H4 (cell line): ENCODE measurements around the gene TUBA3E. TPM values are rescaled to one million over a fixed set of nuclear protein-coding genes. Genes with fewer than 3 reads are reported as not detected.
"Not testable (repeated sequence)": the region's sequence is repeated elsewhere in the genome, so short reads cannot be mapped to it uniquely, and the experiment has no call there.

Source experiments
- DNase-seq: peaks from one replicate; pipeline ENCODE4 v3.0.0-alpha.2; 2015; ENCODE audit warnings: low spot score
- total RNA-seq: library from RNA; depleted of rRNA; stranded (reverse); fragments of >200 nt; shearing (Covaris generic); gene quantifications from 2 replicates; pipeline ENCODE4 v1.2.3, GENCODE V29; 2014; rRNA removed

Gene TUBA3E
- 0.10 TPM in 1 of 2 replicates, not detected in the other for total RNA-seq

DNA sequence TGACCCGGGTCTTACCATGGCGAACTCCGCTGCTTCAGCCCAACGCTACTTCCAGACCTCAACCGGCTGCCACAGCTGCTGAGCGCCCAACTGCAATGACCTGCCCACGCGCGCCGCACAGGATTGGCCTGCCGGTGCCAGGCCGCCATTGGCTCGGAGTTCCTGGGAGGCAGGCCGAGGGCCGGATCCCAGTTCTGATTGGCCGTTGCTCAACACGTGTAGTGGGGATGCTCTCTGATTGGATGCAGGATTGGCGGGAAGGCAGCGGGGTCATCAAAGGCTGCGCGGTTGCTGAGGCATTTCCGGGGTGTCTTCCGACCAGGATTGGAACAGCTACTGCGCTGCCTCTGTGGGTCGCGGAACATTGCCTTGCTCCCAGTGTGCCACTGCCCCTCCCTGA is at the start of gene TUBA3E:
TSS of gene TUBA3E (minus strand) at position 97 of the 400 bp plus-strand sequence. CDS start at position 18, 79 bp downstream.
- DNase-seq, result no peak

DNA sequence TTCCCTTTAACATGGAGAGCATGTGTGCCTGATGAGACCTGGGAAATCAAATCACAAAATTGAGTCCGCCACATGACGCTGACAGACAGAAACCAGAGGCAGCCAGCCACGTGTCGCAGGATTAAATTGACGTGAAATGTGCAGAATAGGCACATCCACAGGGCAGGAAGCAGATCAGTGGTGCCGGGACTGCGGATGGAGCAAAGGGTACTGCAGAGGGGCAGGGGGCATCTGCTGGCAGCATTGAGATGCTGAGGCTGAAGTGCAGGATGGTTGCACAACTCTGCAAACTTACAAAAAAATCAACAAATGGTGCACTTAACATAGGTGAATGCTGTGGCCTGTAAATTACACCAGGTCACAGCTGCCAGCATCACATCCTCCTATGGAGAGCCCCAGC is 48.2 kb upstream of the TUBA3E start:
- no peak for DNase-seq

DNA sequence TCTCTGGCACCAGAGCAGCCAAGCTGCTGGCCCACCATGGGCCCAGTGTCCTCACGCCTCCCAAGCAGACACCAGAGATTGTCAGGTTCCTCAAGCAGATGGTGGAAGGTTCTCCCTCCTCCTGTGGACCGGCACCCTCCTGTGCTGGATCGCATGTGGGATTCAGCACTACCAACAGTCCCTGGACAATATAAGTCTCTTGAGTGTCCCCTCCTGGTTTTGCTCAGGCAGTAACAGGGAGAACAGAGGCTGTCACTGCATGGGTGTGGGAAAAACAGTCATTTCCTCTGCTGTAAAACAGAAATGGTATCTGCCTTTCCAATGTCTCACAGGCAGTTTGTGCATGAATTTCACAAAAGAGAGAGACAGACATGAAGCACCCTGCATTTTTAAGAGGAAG is 47.7 kb upstream of the TUBA3E start:
- no peak for DNase-seq

DNA sequence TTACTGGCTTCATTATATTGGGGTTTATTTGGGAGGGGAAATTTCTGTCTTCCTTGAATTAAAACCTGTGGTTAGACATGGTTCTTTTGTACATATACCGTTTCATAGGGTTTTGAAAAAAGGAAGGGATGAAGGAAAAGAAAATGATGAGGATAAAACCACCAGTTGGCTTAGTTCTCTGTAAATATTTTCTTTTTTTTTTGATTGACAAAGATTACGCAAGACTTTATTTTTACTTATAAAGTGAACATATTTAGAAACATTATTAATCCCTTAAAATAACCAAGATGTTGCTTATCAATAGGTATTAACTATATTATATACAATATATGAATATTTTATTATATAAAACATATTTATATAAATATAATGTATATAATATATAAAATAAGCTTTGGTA is 45.1 kb upstream of the TUBA3E start:
- DNase-seq, result no peak

DNA sequence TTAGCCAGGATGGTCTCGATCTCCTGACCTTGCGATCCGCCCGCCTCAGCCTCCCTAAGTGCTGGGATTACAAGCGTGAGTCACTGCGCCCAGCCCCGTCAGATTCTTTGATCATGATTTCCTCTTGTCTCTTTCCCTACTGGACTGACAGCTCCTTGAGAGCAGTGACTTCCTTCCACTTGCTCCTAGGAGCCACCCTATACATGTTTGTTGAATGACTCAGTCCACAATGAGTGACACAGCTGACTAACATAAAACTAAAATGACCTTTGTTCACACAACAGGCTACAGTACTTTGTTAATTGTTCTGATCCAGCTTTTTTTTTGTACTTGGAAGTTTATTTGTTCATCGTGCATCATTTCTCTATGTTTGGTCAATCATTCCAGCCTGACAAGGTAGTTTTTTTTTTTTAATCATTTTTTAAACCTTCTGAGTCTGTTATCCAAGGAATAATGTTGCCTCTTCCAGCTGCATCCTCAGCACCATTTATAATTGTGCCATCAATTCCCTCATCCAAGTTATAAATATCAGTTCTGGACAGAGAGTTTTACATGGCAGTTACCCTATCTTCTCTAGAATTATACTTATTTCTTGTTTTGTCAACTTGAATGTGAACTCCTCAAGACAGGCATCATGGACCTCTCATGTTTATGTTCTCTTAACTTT is 42.9 kb upstream of the TUBA3E start:
- peak; percentile 70 for DNase-seq

DNA sequence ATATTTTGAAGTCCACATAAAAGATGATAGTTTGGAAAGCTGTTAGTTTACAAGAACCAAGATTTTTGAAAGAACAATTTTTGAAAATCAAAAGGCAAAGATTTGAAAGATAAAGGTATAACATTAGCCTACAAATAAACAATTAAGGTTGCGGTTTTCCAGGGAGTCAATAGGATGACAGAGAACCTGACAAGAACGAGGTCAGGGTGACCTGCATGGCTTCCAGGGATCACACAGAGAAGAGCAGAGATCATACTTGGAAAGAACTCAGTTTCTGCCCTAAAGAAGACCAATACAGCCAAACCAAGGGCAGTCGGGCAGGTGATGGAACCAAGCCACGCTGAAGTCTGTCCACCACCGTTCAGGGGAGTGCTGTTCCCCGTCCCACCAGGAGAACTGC is 41.3 kb upstream of the TUBA3E start:
- DNase-seq, result not testable (repeated sequence)

DNA sequence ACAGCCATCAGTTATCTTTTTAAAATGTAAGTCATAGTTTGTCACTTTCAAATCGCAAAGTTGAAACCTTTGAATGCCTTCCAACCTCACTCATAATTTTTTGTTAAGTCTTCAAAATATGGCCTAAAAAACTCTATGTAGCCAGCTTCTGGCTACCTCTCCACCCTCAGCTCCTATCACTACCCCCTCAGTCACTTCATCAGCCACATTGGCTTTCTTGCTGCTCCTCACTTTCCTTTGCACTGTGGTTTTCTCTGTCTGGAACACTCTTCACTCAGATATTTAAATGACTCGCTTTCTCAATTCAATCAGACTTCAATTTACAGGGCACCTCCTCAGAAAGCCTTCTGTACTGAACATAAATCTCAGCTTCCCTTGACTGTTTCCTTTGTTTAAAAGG is 34.8 kb upstream of the TUBA3E start:
- not testable (repeated sequence) for DNase-seq

DNA sequence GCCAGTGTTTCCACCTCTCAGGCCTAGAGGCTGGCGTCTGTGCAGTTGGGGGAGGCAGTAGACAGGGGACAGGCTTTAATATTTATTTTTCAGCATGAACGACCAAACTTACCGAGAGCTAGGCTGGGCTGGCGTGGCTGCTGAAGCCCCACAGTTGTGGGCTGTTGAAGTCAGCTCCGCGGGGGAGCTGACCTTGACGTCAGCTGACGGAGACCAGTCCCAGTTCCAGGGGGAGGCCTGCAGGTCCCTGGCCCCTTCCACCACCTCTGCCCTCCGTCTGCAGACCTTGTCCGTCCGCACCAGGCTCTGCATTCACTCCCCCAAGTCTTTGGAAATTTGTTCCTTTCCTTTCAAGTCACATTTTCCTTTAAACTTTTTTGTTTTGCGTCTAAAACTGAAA is 33.4 kb upstream of the TUBA3E start:
- no peak for DNase-seq

DNA sequence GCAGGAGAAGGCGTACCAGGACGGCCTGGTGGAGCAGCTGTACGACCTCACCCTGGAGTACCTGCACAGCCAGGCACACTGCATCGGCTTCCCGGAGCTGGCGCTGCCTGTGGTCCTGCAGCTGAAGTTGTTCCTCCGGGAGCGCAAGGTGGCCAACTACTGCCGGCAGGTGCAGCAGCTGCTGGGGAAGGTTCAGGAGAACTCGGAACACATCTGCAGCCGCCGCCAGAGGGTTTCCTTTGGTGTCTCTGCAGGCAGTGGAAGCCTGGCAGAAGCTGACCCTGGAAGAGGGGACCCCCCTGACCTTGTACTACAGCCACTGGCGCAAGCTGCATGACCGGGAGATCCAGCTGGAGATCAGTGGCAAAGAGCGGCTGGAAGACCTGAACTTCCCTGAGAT is 32.7 kb upstream of the TUBA3E start:
- DNase-seq, result not testable (repeated sequence)

DNA sequence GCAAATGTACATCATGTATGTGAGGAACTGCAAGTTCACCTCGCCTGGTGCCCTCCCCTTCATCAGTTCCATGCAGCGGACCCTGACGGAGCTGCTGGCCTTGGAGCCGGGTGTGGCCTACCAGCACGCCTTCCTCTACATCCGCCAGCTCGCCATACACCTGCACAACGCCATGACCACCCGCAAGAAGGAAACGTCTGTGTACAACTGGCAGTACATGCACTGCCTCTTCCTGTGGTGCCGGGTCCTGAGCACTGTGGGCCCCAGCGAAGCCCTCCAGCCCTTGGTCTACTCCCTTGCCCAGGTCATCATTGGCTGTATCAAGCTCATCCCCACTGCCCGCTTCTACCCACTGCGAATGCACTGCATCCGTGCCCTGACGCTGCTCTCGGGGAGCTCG is 32.1 kb upstream of the TUBA3E start:
- DNase-seq, result not testable (repeated sequence)

DNA sequence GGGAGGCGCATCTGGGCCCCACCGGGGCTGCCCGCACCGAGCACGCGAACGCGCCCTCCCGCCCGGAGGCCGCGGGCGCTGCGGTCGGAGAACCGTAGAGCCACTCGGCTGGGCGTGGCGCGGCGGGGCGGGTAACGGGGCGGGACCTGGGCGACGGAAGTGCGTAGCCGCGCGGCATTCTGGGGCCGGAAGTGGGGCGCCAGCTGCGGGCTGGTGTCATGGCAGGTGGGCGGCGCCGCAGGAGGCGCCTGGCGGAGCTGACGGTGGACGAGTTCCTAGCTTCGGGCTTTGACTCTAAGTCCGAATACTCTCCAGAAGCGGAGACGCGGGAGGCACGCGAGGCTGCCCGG is 30.9 kb upstream of the TUBA3E start:
- not testable (repeated sequence) for DNase-seq

DNA sequence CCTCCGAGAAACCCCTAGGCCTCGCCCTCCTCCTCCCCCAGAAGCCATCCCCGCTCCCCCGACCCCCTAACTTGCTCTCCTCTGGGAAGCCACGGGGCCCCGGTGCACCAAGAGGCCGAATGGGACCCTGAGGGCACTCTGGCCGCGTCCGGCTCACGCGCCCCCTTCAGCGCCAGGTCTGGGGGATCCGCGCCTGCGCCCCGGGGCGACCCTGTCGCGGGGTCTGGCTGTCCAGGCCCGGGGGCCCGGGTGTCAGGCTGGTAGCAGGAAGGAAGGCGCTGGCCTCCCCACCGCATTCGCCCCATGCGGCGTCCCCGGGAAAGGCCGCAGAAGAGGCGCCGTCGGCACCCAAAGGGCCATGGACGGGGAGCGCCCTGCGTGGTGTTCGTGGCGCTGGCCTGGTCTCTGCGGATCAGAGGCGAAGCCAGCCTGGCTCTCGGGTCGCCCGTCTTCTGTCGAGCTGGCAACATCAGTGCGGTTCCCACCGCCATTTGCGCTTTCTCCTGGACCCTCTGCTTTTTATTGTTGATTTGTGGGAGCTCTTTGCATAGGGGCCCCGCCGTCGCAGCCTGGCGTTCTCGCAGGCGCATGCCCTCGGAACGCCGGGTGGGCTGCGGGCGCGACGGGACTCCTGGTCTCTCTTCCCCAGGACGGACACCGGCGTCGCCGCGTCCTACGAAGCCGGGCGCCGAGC is 30.4 kb upstream of the TUBA3E start:
- not testable (repeated sequence) for DNase-seq

DNA sequence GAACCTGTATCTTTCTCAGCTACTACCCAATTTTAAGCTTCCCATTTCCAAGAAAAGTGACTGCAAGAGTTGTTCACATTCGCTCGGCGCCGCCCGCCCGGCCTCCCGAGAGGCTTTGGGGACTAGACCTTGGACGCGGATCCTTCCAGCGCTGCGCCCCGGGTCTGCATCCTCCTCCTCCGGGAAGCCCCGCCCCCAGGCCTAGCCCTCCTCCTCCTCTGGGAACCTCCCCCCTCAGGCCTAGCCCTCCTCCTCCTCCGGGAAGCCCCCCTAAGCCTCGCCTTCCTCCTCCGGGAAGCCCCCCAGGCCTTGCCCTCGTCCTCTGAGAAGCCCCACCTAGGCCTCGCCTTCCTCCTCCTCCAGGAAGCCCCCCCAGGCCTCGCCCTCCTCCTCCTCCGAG is 29.8 kb upstream of the TUBA3E start:
- DNase-seq, result not testable (repeated sequence)

DNA sequence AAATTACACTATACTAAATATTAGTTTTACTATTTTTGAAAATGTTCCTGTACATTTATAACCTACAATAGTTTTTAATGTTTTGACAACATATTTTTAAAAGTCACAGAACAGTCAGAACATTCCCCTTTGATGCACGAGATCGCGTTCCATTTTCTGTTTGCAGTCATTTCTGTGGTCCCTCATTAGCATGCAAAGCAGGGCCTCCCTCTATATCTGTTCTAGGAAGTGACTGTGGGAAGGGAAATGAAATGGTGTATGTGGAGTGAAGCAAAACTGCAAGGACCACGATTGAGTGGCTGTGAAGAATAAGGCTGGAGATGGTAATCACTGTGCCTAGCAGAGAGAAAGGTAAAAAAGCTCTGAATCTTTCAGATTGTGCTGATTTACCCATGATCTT is 24.3 kb upstream of the TUBA3E start:
- DNase-seq, result not testable (repeated sequence)

DNA sequence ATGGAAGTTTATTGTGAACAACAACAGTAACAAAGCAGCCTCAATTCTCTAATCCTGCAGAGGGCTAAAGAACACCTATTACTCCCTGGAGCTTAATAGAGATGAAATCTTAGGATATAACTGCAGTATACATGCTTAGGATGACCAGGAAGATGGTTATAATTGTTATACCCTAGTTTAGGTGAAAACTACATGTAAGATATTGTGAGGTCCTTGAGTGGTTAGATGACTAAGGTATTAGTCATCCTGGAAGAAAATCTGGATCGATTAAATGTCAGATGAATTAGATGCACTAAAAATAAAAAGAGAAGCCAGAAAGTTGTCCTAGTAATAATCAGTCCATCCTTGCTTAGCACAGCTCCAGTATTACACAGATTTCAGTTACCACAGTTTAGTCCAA is 22.3 kb upstream of the TUBA3E start:
- not testable (repeated sequence) for DNase-seq

DNA sequence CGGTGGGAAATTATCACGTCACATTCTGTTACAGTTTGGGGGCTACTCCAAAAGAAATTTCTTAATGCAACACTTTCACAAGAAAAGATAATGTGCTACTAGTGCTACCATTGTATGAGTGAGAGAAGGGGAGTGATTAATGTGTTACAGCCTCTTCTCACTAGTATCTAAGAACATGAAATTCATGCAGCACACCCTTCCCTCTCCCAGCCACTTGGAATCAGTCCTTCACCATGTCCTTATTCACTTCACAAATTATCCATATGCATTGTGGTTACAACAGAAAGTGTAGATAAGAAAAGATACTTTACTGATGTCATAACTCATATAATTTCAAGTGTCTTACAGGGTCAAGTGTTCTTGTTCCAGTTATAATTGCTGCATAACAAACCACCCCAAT is 20.9 kb upstream of the TUBA3E start:
- not testable (repeated sequence) for DNase-seq

DNA sequence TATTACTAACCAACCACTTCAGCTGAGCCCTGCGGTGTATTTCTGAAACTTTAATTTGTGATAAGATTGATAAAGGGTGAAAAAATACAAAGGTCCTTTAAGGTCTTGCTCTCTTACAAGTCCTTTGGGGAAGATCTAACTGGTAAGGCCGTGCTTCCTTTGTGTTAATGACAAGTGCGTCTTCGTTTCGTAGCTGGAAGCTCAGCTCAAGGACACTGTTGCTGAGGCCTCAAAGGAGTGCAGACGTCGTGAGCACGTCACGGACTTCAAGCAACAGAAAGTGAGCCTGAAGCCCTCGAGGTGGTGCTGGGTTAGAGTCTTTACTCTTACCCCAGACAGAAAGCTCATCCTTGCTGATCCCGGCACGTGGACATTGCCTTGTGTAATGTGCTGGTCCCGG is 8.8 kb upstream of the TUBA3E start:
- not testable (repeated sequence) for DNase-seq

DNA sequence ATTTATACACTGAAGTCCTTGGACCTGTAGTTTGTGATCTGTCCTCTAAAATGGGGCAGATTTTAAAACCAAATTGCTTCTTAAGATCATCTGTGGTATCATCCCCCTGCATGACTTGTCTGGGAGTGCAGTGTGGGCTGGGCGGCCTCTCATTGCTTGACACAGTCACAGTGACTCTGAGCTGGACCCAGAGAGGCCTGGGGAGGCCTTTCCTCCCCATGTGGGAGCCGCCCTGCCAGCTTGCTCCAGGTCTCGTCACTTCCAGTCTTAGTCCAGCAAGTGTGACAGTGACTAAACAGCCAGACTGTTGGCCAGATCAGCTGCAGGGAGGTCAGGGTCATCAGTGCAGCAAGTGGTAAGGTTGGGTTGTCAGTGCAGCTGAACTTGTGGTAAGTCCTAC is 4.9 kb upstream of the TUBA3E start:
- DNase-seq, result not testable (repeated sequence)

DNA sequence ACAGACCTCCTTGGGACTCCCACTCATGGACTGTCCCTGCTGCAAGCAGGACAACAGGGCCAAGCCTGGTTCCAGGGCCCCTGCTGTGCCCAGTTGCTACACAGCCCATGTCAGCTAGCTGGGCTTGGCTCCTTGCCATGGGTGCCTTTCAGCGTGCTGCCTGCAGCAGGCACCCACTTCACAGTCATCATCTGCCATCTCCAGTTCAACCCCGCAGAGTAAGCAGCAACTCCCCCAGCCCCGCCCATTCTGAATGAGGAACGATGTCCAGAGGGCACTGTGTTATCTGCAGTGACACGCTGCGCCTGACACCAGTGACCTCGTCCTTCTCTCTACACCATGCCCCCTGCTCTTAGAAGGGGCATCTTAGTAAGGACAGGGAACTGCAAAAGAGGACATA is 4.3 kb upstream of the TUBA3E start:
- DNase-seq, result not testable (repeated sequence)

DNA sequence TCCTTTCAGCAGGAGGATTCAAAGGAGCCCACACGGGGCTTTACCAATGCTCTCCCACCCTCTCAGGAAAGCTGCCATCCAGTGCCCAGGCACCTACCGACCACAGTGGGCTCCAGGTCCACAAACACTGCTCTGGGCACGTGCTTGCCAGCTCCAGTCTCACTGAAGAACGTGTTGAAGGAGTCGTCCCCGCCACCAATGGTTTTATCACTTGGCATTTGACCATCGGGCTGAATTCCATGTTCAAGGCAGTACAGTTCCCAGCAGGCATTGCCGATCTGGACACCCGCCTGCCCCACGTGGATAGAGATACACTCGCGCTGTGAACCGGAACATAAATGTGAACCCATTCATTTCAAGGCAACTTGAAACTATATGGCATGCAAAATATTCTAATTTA is 2.2 kb downstream of the TUBA3E start:
- not testable (repeated sequence) for DNase-seq

DNA sequence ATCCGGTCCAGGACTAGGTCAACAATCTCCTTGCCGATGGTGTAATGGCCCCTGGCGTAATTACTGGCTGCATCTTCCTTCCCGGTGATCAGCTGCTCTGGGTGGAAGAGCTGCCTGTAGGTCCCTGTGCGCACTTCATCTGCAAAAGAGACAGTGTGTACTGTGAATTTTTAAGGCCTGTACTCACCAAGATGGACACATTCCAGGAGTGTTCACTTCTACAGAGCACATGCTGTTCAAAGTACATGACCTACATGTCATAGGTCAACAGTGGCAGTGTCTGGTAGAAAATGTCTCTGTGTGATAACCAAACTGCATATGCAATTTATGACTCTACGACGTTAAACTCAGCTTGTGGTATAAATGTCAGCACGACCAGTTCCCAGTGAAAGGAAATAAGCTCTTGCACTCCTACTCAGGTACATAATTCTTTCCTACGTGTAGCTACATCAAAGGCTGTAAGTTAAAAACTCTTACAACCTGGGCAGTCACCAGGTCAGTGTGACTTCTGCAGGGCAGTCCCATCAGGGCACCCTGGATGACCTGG is 3.1 kb downstream of the TUBA3E start:
- DNase-seq, result not testable (repeated sequence)

DNA sequence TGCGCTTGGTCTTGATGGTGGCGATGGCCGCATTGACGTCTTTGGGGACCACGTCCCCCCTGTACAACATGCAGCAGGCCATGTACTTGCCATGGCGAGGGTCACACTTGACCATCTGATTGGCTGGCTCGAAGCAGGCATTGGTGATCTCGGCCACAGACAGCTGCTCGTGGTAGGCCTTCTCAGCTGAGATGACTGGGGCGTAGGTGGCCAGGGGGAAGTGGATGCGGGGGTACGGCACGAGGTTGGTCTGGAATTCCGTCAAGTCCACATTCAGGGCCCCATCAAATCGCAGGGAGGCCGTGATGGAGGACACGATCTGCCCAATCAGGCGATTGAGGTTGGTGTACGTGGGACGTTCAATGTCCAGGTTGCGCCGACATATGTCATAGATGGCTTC is 4.4 kb downstream of the TUBA3E start:
- DNase-seq, result not testable (repeated sequence)

DNA sequence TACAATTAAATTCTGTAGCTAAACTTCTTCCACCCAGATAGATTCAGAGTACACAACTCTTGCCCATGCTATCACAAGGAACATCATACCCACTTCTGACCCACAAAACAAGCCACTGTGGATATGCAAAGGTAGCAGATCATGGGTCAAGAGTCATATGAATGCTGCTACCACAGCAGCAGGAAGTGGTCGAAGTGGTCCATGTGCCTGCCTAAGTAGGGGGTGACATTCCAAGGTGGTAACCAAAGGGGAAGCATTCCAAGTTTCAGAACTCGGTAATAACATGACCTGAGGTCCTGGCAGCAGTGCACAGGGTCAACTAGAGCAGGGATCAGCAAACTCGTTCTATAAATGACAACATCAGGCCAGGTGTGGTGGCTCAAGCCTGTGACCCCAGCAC is 5.8 kb downstream of the TUBA3E start:
- DNase-seq, result not testable (repeated sequence)
